GM23338 (cell line): ENCODE measurements around the gene ANO6. TPM values are rescaled to one million over a fixed set of nuclear protein-coding genes. Genes with fewer than 3 reads are reported as not detected.

ENCODE experiments used
- ATAC-seq: fragments of 200-7000 bp; cut with Tn5 transposase; 3 replicates; pipeline ENCODE4 v1.9.1; 2020
- DNase-seq: peaks from one replicate; pipeline ENCODE4 v3.0.0-alpha.2; 2015; ENCODE audit warnings: low spot score
- H2AFZ ChIP-seq: fragments of 200-600 bp; sonication (generic); 2 replicates; pipeline ENCODE4 v1.8.0; 2016; ENCODE audit warnings: antibody characterized with exemption, mild to moderate bottlenecking, moderate library complexity
- H3F3A ChIP-seq: fragments of 200-600 bp; sonication (generic); replicated peaks from 2 replicates; pipeline ENCODE4 v1.8.0; 2017; ENCODE audit warnings: antibody characterized with exemption, mixed run types, low read depth
- H3K27ac ChIP-seq: fragments of 200-600 bp; sonication (generic); 2 replicates; pipeline ENCODE4 v1.6.1; 2016; ENCODE audit warnings: low read depth
- H3K27me3 ChIP-seq: fragments of 200-600 bp; sonication (generic); 2 replicates; pipeline ENCODE4 v1.8.0; 2016; ENCODE audit warnings: mild to moderate bottlenecking, mixed run types, moderate library complexity; ENCODE audit not compliant: insufficient read depth
- H3K36me3 ChIP-seq: fragments of 200-600 bp; sonication (generic); 2 replicates; pipeline ENCODE4 v1.8.0; 2016; ENCODE audit warnings: mild to moderate bottlenecking; ENCODE audit not compliant: insufficient read depth
- H3K4me1 ChIP-seq: fragments of 200-600 bp; sonication (generic); 2 replicates; pipeline ENCODE4 v1.8.0; 2016; ENCODE audit warnings: mild to moderate bottlenecking, moderate library complexity; ENCODE audit not compliant: insufficient read depth
- H3K4me2 ChIP-seq: fragments of 200-600 bp; sonication (generic); 2 replicates; pipeline ENCODE4 v1.7.1; 2017; ENCODE audit warnings: mixed run types
- H3K4me3 ChIP-seq: fragments of 200-600 bp; sonication (generic); 2 replicates; pipeline ENCODE4 v1.6.1; 2016; ENCODE audit warnings: mixed run types
- H3K79me2 ChIP-seq: fragments of 200-600 bp; sonication (generic); replicated peaks from 2 replicates; pipeline ENCODE4 v1.8.0; 2017; ENCODE audit warnings: mild to moderate bottlenecking; ENCODE audit not compliant: insufficient read depth
- H3K9me2 ChIP-seq: fragments of 200-600 bp; sonication (generic); 2 replicates; pipeline ENCODE4 v1.8.0; 2017; ENCODE audit not compliant: insufficient read depth
- H4K20me1 ChIP-seq: fragments of 200-600 bp; sonication (generic); replicated peaks from 2 replicates; pipeline ENCODE4 v1.8.0; 2017; ENCODE audit warnings: mild to moderate bottlenecking; ENCODE audit not compliant: insufficient read depth
- H3K27ac Mint-ChIP-seq: 2 replicates; pipeline ENCODE4 v1.8.0; 2020; ENCODE audit warnings: inconsistent platforms, mild to moderate bottlenecking, moderate library complexity, mixed read lengths
- H3K27me3 Mint-ChIP-seq: 3 replicates; pipeline ENCODE4 v1.8.0; 2022; ENCODE audit warnings: low read depth, mild to moderate bottlenecking, moderate library complexity, mixed read lengths, inconsistent platforms; ENCODE audit not compliant: insufficient read depth, poor library complexity
- H3K36me3 Mint-ChIP-seq: 3 replicates; pipeline ENCODE4 v1.8.0; 2021; ENCODE audit warnings: low read depth, mild to moderate bottlenecking, inconsistent platforms, moderate library complexity, mixed read lengths
- H3K4me1 Mint-ChIP-seq: 3 replicates; pipeline ENCODE4 v1.8.0; 2020; ENCODE audit warnings: mild to moderate bottlenecking, inconsistent platforms, mixed read lengths
- H3K4me3 Mint-ChIP-seq: 3 replicates; pipeline ENCODE4 v1.8.0; 2021; ENCODE audit warnings: moderate library complexity, mild to moderate bottlenecking, inconsistent platforms, mixed read lengths
- H3K9me3 Mint-ChIP-seq: 3 replicates; pipeline ENCODE4 v1.8.0; 2020; ENCODE audit warnings: moderate library complexity, mild to moderate bottlenecking, inconsistent platforms, mixed read lengths
- CREB1 ChIP-seq: fragments of 250-450 bp; sonication (Bioruptor Pico); IDR thresholded peaks from 2 replicates; pipeline ENCODE4 v1.5.0; 2020; ENCODE audit warnings: low read depth, mild to moderate bottlenecking, moderate library complexity
- EZH2 ChIP-seq: fragments of 200-600 bp; sonication (generic); IDR thresholded peaks from one replicate; pipeline ENCODE4 v1.8.0; 2017; ENCODE audit warnings: antibody characterized with exemption, mild to moderate bottlenecking, low read depth; ENCODE audit not compliant: unreplicated experiment
- JUNB ChIP-seq: IDR thresholded peaks from one replicate; pipeline ENCODE4 v1.6.1; 2016; ENCODE audit warnings: antibody characterized with exemption; ENCODE audit not compliant: unreplicated experiment
- NANOG ChIP-seq: IDR thresholded peaks from 2 replicates; pipeline ENCODE4 v1.6.1; 2016; ENCODE audit warnings: antibody characterized with exemption, borderline replicate concordance
- POLR2AphosphoS5 ChIP-seq: IDR thresholded peaks from 2 replicates; pipeline ENCODE4 v1.6.1; 2016; ENCODE audit warnings: antibody characterized with exemption, low read depth
- STAT1 ChIP-seq: IDR thresholded peaks from one replicate; pipeline ENCODE4 v1.6.1; 2016; ENCODE audit warnings: antibody characterized with exemption; ENCODE audit not compliant: unreplicated experiment
- ZNF114 ChIP-seq: fragments of 250-450 bp; sonication (Bioruptor Pico); IDR thresholded peaks from 2 replicates; pipeline ENCODE4 v1.5.0; 2020; ENCODE audit warnings: mild to moderate bottlenecking, moderate library complexity
- polyA plus RNA-seq: library from polyadenylated mRNA; unstranded; fragments of >200 nt; fragmentation: Nextera tagmentation; extraction: Ambion mirVana; gene quantifications from 2 replicates; pipeline ENCODE4 v1.2.1, GENCODE V29; 2016
- total RNA-seq: library from RNA; depleted of rRNA; stranded (reverse); fragments of >200 nt; shearing (Covaris generic); gene quantifications from 2 replicates; pipeline ENCODE4 v1.2.3, GENCODE V29; 2014
- TF ChIP-seq, protein P1 (sequence below): IDR thresholded peaks from one replicate; pipeline ENCODE4 v1.6.1; 2018; ENCODE audit warnings: antibody characterized with exemption; ENCODE audit not compliant: unreplicated experiment
- TF ChIP-seq, protein P2 (sequence below): IDR thresholded peaks from 2 replicates; pipeline ENCODE4 v1.6.1; 2016; ENCODE audit warnings: antibody characterized with exemption

ANO6 gene
- total and polyA plus RNA-seq, 2 experiments from 2014 or later = 21.1 to 48.9 TPM

DNA sequence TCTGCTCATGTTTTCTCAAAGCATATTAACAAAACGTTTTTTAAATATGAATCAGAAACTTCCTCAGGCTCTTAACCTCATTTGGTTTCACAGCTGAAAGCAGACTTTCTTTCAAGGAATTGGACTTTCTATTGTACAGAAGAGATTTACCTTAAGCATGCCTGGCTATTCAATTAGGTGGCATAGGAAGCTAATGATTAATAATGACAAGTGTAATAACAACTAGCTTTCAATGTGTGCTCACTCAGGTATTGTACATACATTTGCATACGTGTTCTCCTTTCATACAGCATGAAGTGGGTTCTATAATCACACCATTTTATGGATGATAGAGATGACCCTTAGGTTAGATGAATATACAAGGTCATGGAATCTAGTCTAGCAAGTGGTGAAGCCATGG lies 115.7 kb downstream of the ANO6 start (continued):
- TF ChIP-seq JUNB = no peak
- TF ChIP-seq, protein P1, sequence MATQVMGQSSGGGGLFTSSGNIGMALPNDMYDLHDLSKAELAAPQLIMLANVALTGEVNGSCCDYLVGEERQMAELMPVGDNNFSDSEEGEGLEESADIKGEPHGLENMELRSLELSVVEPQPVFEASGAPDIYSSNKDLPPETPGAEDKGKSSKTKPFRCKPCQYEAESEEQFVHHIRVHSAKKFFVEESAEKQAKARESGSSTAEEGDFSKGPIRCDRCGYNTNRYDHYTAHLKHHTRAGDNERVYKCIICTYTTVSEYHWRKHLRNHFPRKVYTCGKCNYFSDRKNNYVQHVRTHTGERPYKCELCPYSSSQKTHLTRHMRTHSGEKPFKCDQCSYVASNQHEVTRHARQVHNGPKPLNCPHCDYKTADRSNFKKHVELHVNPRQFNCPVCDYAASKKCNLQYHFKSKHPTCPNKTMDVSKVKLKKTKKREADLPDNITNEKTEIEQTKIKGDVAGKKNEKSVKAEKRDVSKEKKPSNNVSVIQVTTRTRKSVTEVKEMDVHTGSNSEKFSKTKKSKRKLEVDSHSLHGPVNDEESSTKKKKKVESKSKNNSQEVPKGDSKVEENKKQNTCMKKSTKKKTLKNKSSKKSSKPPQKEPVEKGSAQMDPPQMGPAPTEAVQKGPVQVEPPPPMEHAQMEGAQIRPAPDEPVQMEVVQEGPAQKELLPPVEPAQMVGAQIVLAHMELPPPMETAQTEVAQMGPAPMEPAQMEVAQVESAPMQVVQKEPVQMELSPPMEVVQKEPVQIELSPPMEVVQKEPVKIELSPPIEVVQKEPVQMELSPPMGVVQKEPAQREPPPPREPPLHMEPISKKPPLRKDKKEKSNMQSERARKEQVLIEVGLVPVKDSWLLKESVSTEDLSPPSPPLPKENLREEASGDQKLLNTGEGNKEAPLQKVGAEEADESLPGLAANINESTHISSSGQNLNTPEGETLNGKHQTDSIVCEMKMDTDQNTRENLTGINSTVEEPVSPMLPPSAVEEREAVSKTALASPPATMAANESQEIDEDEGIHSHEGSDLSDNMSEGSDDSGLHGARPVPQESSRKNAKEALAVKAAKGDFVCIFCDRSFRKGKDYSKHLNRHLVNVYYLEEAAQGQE = no peak
- TF ChIP-seq, protein P2, sequence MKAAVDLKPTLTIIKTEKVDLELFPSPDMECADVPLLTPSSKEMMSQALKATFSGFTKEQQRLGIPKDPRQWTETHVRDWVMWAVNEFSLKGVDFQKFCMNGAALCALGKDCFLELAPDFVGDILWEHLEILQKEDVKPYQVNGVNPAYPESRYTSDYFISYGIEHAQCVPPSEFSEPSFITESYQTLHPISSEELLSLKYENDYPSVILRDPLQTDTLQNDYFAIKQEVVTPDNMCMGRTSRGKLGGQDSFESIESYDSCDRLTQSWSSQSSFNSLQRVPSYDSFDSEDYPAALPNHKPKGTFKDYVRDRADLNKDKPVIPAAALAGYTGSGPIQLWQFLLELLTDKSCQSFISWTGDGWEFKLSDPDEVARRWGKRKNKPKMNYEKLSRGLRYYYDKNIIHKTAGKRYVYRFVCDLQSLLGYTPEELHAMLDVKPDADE = no peak

DNA sequence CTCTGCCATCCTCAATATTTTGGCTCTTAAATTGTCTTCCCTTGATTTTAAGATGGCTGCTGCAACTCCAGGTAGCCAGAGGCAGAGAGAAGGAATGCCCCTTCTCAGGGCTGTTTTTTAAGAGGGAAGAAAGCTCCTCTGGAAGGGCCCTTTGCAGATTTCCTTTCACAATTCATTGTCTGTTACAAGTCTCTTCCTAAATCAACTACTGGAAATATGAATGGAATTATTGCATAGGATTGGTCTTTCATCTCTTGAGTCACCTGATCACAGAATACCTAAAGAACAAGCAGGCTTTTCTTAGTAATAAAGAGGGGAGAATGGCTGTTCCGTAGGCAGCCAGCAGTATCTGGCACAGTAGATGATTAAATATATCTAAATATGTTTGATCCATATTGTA lies 118.5 kb downstream of the ANO6 start:
- Histone ChIP-seq H3K9me2 (no peaks in the 10 kb centered on the region), H3K4me2 (no peak overlapping the region), H2AFZ (no peak overlapping the region), H3K79me2 (no peaks in the 10 kb centered on the region), H3K36me3 (no peaks in the 10 kb centered on the region; the same call in 1 of the 2 replicates), H3F3A (no peaks in the 10 kb centered on the region), H4K20me1 (no peaks in the 10 kb centered on the region), H3K27ac (no peak overlapping the region), H3K27me3 (no peaks in the 10 kb centered on the region), H3K4me3 (no peak overlapping the region), H3K4me1 (peaks cover 13% of the 10 kb centered on the region; the same call in 1 of the 2 replicates)
- TF ChIP-seq, protein P2 = no peak
- TF ChIP-seq CREB1 (no peak), POLR2AphosphoS5 (no peak), NANOG (no peak), ZNF114 (CRISPR knock-in tag) (no peak), EZH2 (no peak), JUNB (no peak), STAT1 (no peak)
- DNase-seq = no peak
- no peak for ATAC-seq
- Mint-ChIP-seq H3K27me3 (no peaks in the 10 kb centered on the region), H3K9me3 (no peaks in the 10 kb centered on the region), H3K4me1 (peaks cover 23% of the 10 kb centered on the region), H3K27ac (peak overlapping the region; percentile 39; the same call in 1 of the 2 replicates), H3K4me3 (no peak overlapping the region), H3K36me3 (no peaks in the 10 kb centered on the region; the same call in 2 of the 3 replicates)
